Testis (tissue), 3 donors: ENCODE data around the gene BECN2. TPM values are rescaled to one million over a fixed set of nuclear protein-coding genes. Genes with fewer than 3 reads are reported as not detected.

ENCODE experiments used
- DNase-seq: peaks from one replicate; pipeline ENCODE4 v3.0.0-alpha.2; 2019
- H3K27ac ChIP-seq, 2 donors: fragments of 200-600 bp; sonication (generic); one replicate each; pipeline ENCODE4 v1.5.1; 2019
- H3K27me3 ChIP-seq: fragments of 200-600 bp; sonication (generic); one replicate; pipeline ENCODE4 v1.5.1; 2019
- H3K36me3 ChIP-seq: fragments of 200-600 bp; sonication (generic); one replicate; pipeline ENCODE4 v1.5.1; 2017; ENCODE audit warnings: low read depth; ENCODE audit errors: missing control alignments
- H3K4me1 ChIP-seq: fragments of 200-600 bp; sonication (generic); one replicate; pipeline ENCODE4 v1.5.1; 2019
- H3K4me3 ChIP-seq, 2 donors: fragments of 200-600 bp; sonication (generic); one replicate each; pipeline ENCODE4 v1.5.1; 2017 to 2019
- H3K9me3 ChIP-seq: fragments of 200-600 bp; sonication (generic); one replicate; pipeline ENCODE4 v1.5.1; 2017
- CTCF ChIP-seq, 3 experiments: fragments of 450-650 bp in 2 of 3; fragments of 200-600 bp in 1 of 3; sonication (generic) in 1 of 3; IDR thresholded peaks; one replicate each; pipeline ENCODE4 v1.5.1; 2016 to 2019; ENCODE audit warnings: antibody characterized with exemption in 3 of 3, mild to moderate bottlenecking in 2 of 3, moderate library complexity in 1 of 3
- POLR2A ChIP-seq: fragments of 450-650 bp; IDR thresholded peaks from one replicate; pipeline ENCODE4 v1.6.1; 2017; ENCODE audit warnings: antibody characterized with exemption, mild to moderate bottlenecking, moderate library complexity
- WGBS, 2 donors: methylation state at CpG; one replicate each; pipeline ENCODE4 v1.1.5; 2018; 5-methylcytosine and 5-hydroxymethylcytosine counted together
- intact Hi-C: fragments of 100-400 bp; cut with DNase I; formaldehyde crosslinking; loops from one replicate; pipeline ENCODE4 v1.15.1; 2023; ENCODE audit warnings: low total_unique reads
- polyA plus RNA-seq: library from polyadenylated mRNA; stranded (reverse); fragments of 350-450 nt; fragmentation: Illumina TruSeq; extraction: RNeasy Lipid Tissue Mini Kit (QIAGEN cat#74804); gene quantifications from one replicate; pipeline ENCODE4 v1.2.3, GENCODE V29; 2014; ENCODE audit warnings: low read depth, low replicate concordance; ENCODE audit not compliant: insufficient read depth
- total RNA-seq, 2 donors: library from RNA; depleted of rRNA; stranded (reverse); fragments of >200 nt; gene quantifications; one replicate each; pipeline ENCODE4 v1.2.3, GENCODE V29; 2016

BECN2 gene
- total and polyA plus RNA-seq, 3 donors from 2014 or later = not detected

GRCh38 chr1:242006976-242007375, 49.4 kb downstream of the BECN2 start:
- H3K4me3 ChIP-seq = no peak overlapping the region
- H3K4me1 ChIP-seq = no peaks in the 10 kb centered on the region
- WGBS, 2 donors = 92 to 94% methylated on average over 3 of the region's 3 CpGs
- TF ChIP-seq POLR2A (no peak), CTCF (IDR thresholded peaks at IDR 0.05) (no peak)
- no peak overlapping the region for H3K27ac ChIP-seq
- no peaks in the 10 kb centered on the region for H3K27me3 ChIP-seq
- H3K9me3 ChIP-seq = no peaks in the 10 kb centered on the region
- no peak for DNase-seq
- H3K36me3 ChIP-seq = no peaks in the 10 kb centered on the region
- intact Hi-C loops = no loop called here

Other genes starting within 250 kb of the BECN2 start
- gene EXO1, start 109.6 kb upstream of the BECN2 start, total RNA-seq = 1 to 10 TPM; 8.2 to 8.4 TPM
- 8.3 TPM for gene EXO1, start 109.6 kb upstream of the BECN2 start, polyA plus RNA-seq
- gene MAP1LC3C, start 41.3 kb downstream of the BECN2 start, total RNA-seq = under 1 TPM; 0.50 to 0.63 TPM
- gene MAP1LC3C, start 41.3 kb downstream of the BECN2 start, polyA plus RNA-seq = 0.65 TPM